ENCODE results near the gene SEMA5B. TPM values are rescaled to one million over a fixed set of nuclear protein-coding genes. Genes with fewer than 3 reads are reported as not detected.

SEMA5B gene
- total RNA-seq, 1 donor from 2014 or later = not detected

DNA sequence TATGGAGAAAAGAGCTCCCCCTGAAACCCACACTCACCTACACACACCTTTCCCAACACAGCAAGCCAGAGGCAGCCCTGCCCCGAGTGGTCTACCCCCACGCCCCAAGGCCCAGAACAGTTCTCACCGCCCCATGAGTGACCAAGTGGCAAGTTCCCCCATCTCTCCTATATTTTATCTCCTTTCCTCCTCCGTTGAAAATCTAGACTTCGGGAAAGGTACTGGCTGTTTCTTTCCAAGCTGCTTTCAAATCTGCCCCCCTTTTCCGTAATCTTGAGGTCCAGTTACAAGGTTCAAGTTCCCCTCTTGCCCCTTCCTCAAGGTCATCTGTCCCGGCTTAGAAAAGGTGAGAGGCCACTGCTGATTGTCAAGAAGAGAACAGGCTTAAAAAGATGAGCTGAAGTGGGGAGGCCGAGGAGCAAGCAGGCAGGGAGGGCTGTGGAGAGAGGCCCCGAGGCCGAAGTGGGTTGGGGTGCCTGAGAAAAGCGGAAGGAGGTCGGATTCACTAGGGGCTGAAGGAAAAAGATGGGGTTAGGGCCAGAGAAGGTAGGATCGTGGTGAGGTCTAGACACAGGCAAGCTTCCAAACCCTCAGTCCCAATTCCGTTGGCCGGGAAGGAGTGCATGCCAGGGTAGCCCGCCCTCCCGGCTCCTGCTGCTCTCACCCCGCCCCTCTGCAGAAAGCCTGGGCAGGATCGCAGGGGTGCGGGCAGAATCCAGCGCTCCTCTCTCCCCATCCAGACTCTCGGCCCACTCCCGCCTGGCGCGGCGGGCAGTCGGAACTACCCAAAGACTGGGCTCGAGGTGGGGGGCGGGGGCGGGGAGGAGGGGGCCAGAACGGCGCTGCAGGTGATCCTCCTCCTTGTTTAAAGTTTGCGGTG is 1.7 kb downstream of the SEMA5B start:
- DNase-seq = no peak

GRCh38 chr3:123024056-123024455 is 3.5 kb downstream of the SEMA5B start:
- DNase-seq = no peak

- no peak for DNase-seq
Measured at GRCh38 chr3:123021996-123022510, 5.5 kb downstream of the SEMA5B start.

- DNase-seq = no peak
Measured at GRCh38 chr3:123021388-123021787, 6.2 kb downstream of the SEMA5B start.

DNA sequence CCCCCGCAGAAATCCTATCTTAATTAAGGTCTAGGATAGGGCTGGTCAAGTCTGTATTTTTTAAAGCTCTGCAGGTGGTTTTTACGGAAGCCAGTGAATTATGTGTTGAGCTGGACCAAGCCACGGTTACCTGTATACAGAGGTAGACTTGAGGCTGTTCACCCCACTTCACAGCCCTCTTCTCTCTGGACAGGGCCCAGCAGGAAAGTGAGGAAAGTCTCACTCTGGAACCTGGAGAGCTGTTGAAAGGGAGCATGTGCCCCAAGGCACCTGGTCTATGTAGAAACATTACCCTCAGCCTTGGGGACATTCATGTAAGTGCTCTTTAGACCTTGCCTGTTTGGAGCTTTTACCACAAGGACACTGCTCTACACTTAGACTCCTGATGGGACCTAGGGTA is 6.9 kb downstream of the SEMA5B start:
- no peak for DNase-seq

GRCh38 chr3:123019591-123019990 is 8.0 kb downstream of the SEMA5B start:
- DNase-seq = no peak

DNA sequence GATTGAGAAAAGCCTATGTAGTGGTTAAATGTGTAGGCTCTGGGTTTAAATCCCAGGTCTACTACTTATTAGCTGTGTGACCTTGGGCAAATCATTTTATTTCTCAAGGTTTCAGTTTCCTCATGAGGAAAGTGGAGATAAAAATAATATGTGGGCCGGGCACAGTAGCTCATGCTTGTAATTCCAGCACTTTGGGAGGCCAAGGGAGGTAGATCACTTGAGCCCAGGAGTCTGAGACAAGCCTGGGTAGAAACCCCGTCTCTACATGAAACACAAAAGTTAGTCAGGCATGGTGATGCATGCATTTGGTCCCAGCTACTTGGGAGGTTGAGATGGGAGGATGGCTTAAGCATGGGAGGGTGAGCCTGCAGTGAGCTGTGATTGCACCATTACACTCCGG is 8.4 kb downstream of the SEMA5B start:
- DNase-seq = no peak

DNA sequence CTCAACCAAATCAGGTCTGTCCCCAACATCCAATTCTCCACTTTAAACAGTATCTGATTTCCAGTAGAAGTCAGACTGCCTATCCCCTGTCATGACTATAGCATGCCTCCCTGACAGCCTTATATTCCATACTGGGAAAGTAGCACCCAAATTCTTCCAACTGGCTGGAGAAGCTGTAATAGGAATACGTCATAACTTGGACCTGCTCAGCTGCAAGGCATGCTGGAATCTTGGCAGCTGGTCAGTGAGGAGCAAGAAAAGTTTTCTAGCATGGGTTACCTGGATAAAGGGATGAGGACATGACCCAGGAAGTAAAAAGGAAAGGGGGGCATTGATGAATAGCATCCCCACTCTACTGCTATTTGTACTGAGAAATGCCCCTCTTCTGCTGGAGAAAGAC is 8.9 kb downstream of the SEMA5B start:
- DNase-seq = no peak

DNA sequence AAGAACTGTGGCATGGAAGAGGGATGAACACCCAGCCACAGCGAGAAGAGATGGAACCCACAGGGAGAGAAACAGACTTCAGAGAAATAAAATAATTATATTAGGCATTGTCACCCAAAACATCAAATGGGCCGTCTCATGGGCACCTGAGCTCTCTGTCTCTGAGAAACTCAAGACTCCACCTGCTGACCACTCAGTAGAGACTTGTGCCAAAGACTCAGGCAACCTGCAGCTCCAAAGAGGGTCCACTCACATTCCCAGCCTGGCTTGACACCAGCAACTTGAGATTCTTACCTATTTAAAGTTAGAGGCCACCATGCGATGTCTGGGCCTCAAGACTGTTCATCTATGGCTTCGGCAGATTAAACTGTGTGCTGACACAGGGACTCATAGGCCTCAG is 12.0 kb downstream of the SEMA5B start:
- DNase-seq = no peak

DNA sequence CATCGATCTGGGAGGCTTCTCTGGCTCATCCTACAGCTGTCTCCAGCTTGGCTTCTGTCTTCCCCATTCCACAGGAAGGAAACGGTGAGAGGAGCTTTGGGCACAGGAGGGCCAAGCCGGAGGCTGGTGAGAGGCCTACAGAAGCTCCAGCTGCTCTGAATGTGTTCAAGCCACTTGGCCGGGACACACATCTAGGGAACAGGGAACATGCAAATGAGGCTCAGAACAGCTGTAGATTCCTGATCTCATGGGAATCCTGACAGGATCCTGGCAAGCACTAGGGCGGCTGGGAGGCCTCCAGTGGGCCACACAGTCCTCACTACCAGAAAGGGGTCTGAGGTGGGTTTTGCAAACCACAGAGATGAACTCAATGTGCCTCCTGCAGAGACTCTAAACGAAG is 13.7 kb downstream of the SEMA5B start:
- no peak for DNase-seq

- no peak for DNase-seq
Measured at GRCh38 chr3:123012652-123013051, 14.9 kb downstream of the SEMA5B start.

DNA sequence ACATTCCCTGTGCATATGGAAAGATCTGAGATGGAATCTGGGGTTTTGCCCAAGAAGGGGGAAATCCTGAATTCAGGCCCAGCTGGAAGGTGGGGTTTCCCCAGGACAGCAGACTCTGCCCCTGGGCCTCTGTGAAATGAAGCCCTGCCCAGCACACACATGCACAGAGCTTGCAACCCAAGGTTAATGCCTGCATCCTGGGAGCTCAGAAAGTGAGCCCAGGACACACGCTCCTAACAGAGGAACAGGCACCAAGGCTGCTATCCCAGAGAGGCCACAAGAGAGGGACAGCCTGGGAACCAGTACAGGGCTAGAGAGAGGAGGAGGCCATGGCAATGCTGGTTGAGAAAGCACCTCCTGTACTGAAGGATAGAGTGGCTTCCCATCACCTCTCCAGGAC is 16.1 kb downstream of the SEMA5B start:
- DNase-seq = no peak

GRCh38 chr3:123008840-123009239 is 18.7 kb downstream of the SEMA5B start:
- no peak for DNase-seq

DNA sequence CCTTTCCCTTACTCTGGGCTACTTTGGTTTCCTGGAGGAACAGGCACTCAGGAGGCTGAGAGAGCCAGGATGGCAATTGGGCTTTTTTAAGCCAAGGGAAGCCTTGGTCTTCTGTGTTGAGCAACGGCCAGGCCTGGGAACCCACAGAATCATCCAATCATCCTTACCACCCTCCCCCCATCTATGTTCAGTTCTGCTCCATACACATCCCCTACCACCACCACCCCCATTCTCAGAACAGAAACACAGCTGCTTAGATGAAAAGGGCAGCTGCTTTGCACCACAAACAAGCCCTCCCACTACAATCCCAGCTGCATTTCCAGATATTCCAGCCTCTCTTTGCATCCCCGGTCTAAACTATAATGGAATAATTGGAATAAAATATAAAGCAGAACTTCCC is 21.0 kb downstream of the SEMA5B start:
- DNase-seq = no peak

DNA sequence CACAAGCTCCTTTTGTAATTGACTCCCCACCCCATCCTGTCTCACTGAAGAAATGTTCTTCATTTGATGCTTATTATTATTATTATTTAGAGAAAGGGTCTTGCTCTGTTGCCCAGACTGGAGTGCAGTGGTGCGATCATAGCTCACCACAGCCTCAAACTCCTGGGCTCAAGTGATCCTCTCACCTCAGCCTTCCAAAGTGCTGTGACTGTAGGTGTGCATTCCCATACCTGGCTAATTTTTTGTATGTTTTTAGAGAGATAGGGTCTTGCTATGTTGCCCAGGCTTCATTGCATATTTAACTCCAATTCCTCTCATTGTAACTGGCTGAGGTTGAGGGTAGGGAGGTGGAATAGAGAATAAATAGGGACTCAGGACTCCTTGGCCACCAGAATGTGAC is 22.3 kb downstream of the SEMA5B start:
- no peak for DNase-seq

GRCh38 chr3:123004201-123004918 is 23.2 kb downstream of the SEMA5B start:
- DNase-seq = no peak

DNA sequence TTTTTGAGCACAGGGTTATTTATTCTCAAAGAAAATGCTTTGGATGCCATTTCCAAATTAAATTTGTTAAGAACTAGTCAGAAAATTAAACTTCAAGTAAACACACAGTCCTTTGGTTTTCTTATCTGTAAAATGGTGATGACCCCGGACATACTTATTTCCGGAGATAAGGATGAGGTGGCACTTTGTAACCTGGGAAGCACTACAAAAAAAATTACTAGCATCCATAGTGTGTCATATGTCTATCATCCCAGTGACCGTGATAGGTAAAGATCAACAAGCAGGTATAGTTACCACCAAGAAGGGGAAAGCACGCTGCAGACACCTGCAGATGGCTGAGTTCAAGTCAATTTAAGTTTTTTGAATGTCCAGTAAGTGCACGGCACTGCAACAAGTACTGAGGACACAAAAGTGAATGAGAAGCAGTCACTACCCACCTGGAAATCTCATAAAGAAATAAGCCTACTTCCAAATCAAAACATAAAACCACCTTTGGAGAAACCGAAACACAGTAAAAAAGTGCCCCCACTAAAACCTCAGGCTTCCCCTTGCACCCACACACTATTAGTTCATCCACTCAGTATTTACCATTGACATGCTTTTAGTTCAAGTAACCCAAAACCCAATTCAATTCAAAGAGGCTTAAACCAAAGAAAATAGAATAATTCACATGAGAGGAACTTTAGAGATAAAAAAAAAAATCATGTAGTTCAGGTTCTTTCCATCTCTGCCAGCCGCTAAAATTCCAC is 24.6 kb downstream of the SEMA5B start:
- DNase-seq = no peak

DNA sequence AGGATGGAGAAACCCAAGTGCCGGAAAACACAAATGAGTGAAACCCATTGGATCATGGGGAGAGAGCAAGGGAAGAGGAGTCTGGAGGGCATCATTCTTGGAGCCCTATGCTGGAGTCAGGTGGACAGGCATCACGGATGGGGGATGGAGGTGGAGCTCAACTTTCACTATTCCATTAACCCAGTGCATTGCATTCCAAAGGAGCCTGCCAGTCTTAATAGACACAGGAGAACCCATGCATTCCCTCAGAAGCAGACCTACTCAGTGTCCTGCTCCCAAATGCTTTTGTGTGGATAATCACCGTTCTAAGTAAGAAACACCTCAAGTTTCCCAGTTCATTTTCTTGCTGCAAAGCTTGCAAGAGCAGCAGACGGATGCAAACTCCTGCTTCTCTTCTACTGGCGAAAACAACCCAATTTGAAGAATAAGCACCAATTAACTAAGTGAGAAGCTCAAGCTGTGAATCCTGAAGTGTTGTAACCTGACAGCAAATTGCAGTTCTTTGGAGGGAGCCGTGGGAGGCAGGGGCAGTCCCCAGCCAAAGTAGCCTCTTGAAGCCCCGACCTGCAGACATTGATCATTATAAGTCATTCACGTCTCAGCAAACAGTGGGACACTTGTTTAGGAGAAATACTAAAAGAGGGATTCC is 25.3 kb downstream of the SEMA5B start:
- no peak for DNase-seq

GRCh38 chr3:122998856-122999255 is 28.7 kb downstream of the SEMA5B start:
- no peak for DNase-seq

DNA sequence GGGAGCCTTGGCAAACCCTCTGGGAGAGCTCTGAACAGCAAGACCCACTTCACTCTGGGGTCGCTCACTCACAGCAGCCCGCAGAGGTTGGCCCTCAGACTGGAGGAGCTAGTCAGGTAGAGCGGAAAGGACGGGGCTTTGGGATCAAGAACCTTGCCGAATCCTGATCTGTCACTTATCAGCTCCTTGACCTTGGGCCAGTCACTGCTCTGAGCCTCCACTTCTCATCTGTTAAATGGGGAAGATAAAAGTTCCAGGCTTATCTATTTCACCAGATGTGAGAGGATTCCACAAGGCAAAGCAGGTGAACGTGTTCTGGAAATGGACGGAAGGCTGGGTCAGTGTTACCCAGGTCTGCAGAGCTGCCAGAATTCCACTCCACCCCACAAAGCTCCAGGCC is 29.4 kb downstream of the SEMA5B start:
- no peak for DNase-seq

GRCh38 chr3:122996038-122996580 is 31.5 kb downstream of the SEMA5B start:
- DNase-seq = no peak

GRCh38 chr3:122994954-122995353 is 32.6 kb downstream of the SEMA5B start:
- DNase-seq = no peak
